Stimulated activated CD4-positive, alpha-beta T cell treated with anti-CD3 and anti-CD28 coated beads, Interleukin-4, amount 100 ng/mL, for 1 hour (primary cell): Measurements from ENCODE around the gene POLR3K.
"Not testable (repeated sequence)": the region's sequence is repeated elsewhere in the genome, so short reads cannot be mapped to it uniquely, and the experiment has no call there.

Source experiments
- DNase-seq: peaks from one replicate; pipeline ENCODE4 v3.0.0-alpha.2; 2020

POLR3K gene

DNA sequence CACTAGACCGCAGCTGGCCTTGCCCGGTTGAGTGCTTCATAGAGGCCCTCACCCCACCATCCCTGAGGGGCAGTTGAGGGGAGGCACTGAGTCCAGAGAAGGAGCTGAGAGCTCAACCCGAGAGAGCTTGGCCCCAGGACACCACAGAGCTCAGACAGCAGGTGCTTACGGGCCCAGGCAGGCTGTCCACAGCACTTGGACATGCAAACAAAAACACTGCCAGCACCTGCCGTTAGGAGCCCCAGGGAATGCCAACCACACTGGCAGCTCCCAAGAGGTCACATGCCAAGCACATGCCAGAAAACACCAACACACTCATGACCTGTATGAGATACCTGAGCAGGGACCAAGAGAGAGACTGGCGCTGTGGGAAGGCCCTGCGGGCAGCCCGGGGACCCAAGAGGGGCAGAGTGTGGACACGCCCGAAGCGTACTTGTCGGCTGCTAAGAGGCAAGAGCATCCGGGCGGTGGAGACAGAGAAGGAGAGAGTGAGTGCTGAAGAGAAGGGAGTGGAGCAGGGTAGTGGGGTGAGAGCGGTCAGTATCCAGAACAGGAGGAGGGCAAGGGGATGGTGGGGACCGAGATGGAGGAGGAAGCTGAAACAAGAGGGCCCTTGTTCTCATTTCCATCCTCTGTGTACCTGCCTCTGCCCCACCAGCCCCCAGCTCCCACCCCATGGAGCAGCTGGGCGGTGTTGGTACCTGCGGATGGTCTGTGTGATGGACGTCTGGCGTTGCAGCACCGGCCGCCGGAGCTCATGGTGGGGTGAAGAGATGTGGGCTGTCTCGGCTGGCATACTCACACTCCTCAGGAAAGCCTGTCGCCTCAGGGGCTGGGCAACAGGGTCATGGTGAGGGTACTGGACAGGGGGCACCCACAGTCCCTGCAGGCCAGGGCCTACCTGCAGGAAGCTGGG lies 10.8 kb upstream of the POLR3K start:
- DNase-seq: no peak

DNA sequence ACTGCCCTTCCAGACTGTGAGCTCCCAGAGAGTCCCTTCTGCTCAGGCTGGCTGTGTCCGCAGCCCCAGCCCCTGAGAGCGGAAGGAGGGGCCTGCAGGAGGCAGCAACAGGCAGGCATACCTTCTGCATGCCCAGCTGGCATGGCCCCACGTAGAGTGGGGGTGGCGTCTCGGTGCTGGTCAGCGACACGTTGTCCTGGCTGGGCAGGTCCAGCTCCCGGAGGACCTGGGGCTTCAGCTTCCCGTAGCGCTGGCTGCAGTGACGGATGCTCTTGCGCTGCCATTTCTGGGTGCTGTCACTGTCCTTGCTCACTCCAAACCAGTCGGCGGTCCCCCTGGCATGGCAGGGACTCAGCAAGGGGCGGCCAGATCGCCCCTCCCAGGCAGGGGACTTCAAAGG lies 10.1 kb upstream of the POLR3K start:
- no peak for DNase-seq

- no peak for DNase-seq
Measured at GRCh38 chr16:62968-63391, 9.6 kb upstream of the POLR3K start.

- no peak for DNase-seq
Measured at GRCh38 chr16:62283-62967, 9.0 kb upstream of the POLR3K start.

GRCh38 chr16:61879-62281 lies 8.5 kb upstream of the POLR3K start:
- DNase-seq: no peak

GRCh38 chr16:60929-61878 lies 7.8 kb upstream of the POLR3K start:
- DNase-seq: no peak

GRCh38 chr16:60166-60565 lies 6.8 kb upstream of the POLR3K start:
- no peak for DNase-seq

- no peak for DNase-seq
Measured at GRCh38 chr16:59440-60059, 6.1 kb upstream of the POLR3K start.

GRCh38 chr16:58491-59439 lies 5.4 kb upstream of the POLR3K start:
- DNase-seq: no peak

DNA sequence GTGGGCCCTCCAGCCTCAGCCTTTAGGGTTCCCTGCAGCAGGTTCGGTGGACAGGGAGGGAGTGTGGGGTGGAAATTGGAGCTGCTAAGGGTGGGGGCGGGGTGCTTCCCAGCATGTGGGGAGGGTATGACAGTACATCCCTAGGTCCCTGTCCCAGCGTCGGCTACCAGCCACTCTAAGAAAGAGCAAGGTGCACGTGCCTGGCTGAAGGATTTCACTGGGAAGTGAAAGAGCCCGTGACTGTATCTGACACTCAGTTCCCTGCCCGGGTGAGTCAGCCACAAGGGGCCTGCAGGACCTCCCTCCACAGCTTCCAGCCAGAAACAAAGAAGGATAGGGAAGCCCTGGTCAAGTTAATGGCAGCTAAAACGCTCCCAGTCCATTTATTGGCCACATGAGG lies 4.3 kb upstream of the POLR3K start:
- DNase-seq: no peak

DNA sequence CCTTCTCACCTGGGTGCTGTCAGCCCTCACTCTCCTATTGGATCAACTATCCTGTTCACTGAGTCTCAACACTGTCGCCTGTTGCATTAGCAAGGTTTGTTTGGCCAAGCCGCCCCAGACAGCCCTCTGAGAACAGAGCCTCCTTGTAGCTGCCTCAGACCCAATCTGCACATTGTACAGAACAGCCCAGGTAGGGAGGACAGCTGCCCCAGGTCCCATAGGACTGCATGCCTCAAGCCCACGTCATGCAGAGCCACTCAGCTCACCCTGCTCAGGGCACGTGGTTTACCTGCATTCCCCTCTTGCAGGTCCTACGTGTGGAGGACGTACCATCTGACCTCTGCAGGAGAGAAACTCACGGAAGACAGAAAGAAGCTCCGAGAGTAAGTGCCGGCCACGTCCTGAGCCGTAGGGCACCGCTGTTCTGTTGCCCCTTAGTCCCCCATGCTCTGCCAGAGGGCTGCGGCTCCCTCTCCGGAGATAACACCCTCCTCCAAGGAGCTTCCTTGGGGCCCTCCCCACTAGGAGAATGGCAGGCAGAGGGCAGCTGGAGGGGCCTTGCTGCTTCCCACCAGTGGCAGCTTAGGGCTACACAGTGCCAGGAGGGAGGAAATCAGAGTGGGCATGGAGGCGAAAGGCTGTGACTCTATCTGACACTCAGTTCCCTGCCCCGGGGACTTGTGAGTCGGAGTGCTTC lies 3.0 kb upstream of the POLR3K start:
- DNase-seq: no peak

- DNase-seq: no peak
Measured at GRCh38 chr16:55571-56136, 2.2 kb upstream of the POLR3K start.

DNA sequence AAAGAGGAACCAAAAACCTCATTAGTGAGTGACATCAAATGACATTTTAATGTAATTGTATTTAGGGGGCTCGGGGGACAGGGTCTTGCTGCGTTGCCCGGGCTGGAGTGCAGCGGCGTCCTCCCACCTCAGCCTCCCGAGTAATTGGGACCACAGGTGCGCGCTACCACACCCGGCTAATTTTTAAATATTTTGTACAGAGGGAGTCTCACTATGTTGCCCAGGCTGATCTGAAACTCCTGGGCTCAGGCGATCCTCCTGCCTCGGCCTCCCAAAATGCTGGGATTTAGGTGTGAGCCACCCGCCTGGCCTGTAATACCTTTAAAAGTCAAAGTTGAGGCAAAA lies 801 bp upstream of the POLR3K start:
- no peak for DNase-seq

GRCh38 chr16:50769-51591 lies 2.4 kb downstream of the POLR3K start:
- DNase-seq: no peak

GRCh38 chr16:47234-47633 lies 6.2 kb downstream of the POLR3K start:
- no peak for DNase-seq

DNA sequence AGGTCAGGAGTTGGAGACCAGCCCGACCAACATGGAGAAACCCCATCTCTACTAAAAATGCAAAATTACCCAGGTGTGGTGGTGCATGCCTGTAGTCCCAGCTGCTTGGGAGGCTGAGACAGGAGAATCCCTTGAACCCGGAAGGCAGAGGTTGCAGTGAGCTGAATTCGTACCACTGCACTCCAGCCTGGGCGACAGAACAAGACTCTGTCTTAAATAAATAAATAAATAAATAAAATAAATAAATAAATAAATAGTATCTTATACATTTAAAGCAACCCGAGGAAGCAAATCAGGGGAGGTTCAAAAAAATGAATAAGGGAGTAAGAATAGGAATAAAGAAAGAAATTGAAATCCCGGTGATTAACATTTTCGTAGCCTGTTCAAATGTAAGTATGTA lies 6.9 kb downstream of the POLR3K start:
- not testable (repeated sequence) for DNase-seq

DNA sequence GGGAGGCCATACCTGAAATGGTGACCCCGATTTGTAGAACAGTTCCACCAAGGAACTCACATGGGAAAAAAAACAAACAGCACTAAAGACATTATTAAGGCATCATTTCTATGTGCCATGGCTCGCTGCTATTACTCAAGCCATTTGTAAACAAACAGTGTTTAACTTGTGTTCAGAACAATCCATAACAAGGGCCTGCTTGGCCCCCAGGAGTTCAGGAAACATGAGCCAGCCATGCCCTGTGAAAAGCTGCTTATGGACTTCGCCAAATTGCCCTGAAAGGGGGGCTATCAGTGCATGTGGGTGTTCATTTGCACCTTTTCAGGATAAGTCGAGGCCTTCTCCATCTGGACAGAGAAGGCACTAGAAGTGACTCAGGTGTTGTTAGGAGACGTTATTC lies 8.0 kb downstream of the POLR3K start:
- no peak for DNase-seq

DNA sequence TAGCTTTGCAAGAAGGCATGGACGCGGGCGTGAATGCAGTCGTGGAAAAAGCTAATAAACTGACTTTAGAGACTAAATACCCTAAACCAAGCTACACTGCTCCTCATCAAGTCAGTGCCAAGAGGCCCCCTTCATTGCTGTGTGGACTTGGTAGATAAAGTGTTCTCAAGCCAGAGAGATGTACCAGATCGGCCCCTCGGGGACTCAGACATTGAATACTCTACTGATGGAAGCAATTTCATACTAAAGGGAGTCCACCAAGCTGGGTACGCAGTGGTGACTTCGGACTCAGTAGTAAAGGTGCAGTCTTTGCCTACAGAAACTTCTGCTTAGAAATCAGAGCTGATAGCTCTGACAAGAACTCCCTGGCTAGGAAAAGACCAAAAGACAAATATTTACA lies 8.8 kb downstream of the POLR3K start:
- no peak for DNase-seq

- no peak for DNase-seq
Measured at GRCh38 chr16:43294-43693, 10.1 kb downstream of the POLR3K start.

DNA sequence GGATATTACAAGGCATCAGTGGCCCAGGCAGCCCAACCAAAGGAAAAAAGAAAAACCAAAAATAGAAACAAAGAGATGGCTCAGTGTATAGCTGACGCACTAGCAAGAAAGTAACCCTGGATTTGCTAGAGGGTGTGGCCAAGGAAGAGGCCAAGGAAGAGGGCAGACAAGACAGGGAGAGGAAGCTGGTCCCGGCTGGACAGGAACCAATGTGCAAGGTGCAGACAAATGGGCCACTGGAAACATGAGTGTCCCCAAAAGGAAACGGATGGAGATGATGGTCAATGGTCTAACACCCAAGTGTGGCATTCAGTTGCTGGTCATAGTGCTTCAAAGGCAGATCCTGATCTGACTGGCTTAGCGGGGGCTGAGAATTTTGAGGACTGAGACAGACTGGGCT lies 10.7 kb downstream of the POLR3K start:
- no peak for DNase-seq
